Heart left ventricle (tissue), 13 donors: ENCODE measurements around the gene CASK.

Source experiments
- CTCF ChIP-seq, 12 donors: fragments of 200-600 bp; sonication (generic) in 4 of 12; IDR thresholded peaks; one replicate each; pipeline versions ENCODE4 v1.5.0 to v1.8.0; 2018 to 2022; ENCODE audit warnings: antibody characterized with exemption in 12 of 12, mild to moderate bottlenecking in 5 of 12
- POLR2A ChIP-seq, 2 donors: fragments of 450-650 bp; IDR thresholded peaks; one replicate each; pipeline ENCODE4 v1.6.1; 2017; ENCODE audit warnings: antibody characterized with exemption in 2 of 2, mild to moderate bottlenecking in 2 of 2, moderate library complexity in 2 of 2
- donor health status: ischemic (EF 13 %, LVEDD 7.1; RV severe dilation, severe dysfunction).
- donor health status: DM: no; HTN: yes; CAD: no.
- donor health status: DM: no; HTN: no; CAD: no.
- donor health status: ischemic (EF 25% LVEDD 6.9; RV normal size, moderate dysfunction).
- donor health status: ischemic (EF 25% LVEDD 5.7; RV mildly dilated, moderate dysfunction).
- donor health status: ischemic (EF 35%, LVEDD 5.7; RV mildly dilated, moderate dysfunction).
- donor health status: nonischemic (EF 11% LVEDD 7.7; RV severe dilation, severe dysfunction).
- donor health status: DM: yes; HTN: yes; CAD: no.
- donor health status: PGD.
- donor health status: ischemic (EF 29% LVEDD 5.4; RV normal size, mild dysfunction).
- donor health status: nonischemic (EF 23%, LVEDD 6.1; RV moderate dilation, normal function).

- TF ChIP-seq CTCF (IDR thresholded peaks at IDR 0.05) (no peak), POLR2A (IDR thresholded peaks at IDR 0.05) (no peak)
These were observed 326.8 kb downstream of the CASK start for GRCh38 chrX:41596596-41596995.
